NT2/D1 (cell line): Measurements from ENCODE around the gene EPHB6.

ENCODE experiments used
- SUZ12 ChIP-seq: IDR thresholded peaks from 2 replicates; pipeline ENCODE4 v1.6.1; 2011; ENCODE audit not compliant: insufficient read length, insufficient read depth; ENCODE audit errors: extremely low read depth
- YY1 ChIP-seq: IDR thresholded peaks from 2 replicates; pipeline ENCODE4 v1.6.1; 2011; ENCODE audit not compliant: insufficient read length, insufficient read depth
- ZNF274 ChIP-seq: IDR thresholded peaks from 2 replicates; pipeline ENCODE4 v1.6.1; 2011; ENCODE audit warnings: mild to moderate bottlenecking, low read depth, low read length

DNA sequence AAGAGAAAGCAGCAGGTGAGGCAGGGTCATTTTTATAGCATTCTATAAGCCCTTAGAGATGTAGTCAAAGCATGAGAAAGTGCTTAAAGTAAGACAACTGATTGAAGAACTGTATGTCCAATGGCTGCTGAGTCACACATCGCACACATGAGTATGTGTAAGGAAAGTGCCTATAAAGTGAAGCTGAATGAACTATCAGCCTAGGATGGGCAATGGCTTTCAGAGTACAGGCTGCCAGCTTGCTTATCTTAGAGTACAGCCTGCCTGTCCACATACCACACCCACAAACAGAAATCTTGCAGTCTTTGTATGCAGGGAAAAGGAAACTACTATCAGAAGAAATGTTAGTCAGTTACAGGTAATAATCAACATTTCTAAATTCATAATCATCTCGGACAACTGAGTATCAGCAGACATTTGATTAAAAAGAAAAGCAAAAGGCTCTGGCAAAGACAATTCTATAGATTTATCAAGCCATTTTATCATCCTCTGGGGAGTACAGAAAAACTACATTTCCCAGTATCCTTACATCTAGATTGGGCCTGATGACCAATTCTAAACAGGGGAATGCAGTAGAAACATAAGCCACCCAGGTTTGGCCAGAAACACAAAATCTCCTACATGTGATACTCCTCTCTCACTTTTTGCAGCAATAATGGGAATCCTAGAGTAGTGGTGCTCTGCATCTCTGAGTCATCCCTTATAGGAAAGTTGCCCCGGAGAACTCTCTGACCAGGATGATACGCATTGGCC, 16.2 kb upstream of the EPHB6 start:
- TF ChIP-seq SUZ12 = no peak
- TF ChIP-seq ZNF274 = no peak
- no peak for TF ChIP-seq YY1
